Suprapubic skin (tissue), 3 donors: ENCODE data around the gene ANKRD11.

Experiments
- CTCF ChIP-seq, 2 donors: fragments of 200-600 bp in 1 of 2; fragments of 450-650 bp in 1 of 2; sonication (generic) in 1 of 2; IDR thresholded peaks; one replicate each; pipeline ENCODE4 v1.5.1; 2016 to 2019; ENCODE audit warnings: antibody characterized with exemption in 2 of 2, mild to moderate bottlenecking in 1 of 2, moderate library complexity in 1 of 2
- POLR2AphosphoS5 ChIP-seq, 3 donors: sonication (generic); formaldehyde crosslinking; IDR thresholded peaks; one replicate each; pipeline ENCODE4 v1.6.1; 2017; ENCODE audit warnings: antibody characterized with exemption in 3 of 3

GRCh38 chr16:89268585-89268984, 221.8 kb downstream of the ANKRD11 start:
- no peak for TF ChIP-seq CTCF (IDR thresholded peaks at IDR 0.05)
- TF ChIP-seq POLR2AphosphoS5 (IDR thresholded peaks at IDR 0.05) = no peak
